GM10847 (cell line): ENCODE data around the gene XRN2.

ENCODE experiments used
- POLR2A ChIP-seq: IDR thresholded peaks from 2 replicates; pipeline ENCODE4 v1.6.1; 2011; ENCODE audit not compliant: insufficient read length; ENCODE audit errors: extremely low read depth

XRN2 gene

GRCh38 chr20:21411725-21412124, 108.6 kb downstream of the XRN2 start:
- no peak for TF ChIP-seq POLR2A

DNA sequence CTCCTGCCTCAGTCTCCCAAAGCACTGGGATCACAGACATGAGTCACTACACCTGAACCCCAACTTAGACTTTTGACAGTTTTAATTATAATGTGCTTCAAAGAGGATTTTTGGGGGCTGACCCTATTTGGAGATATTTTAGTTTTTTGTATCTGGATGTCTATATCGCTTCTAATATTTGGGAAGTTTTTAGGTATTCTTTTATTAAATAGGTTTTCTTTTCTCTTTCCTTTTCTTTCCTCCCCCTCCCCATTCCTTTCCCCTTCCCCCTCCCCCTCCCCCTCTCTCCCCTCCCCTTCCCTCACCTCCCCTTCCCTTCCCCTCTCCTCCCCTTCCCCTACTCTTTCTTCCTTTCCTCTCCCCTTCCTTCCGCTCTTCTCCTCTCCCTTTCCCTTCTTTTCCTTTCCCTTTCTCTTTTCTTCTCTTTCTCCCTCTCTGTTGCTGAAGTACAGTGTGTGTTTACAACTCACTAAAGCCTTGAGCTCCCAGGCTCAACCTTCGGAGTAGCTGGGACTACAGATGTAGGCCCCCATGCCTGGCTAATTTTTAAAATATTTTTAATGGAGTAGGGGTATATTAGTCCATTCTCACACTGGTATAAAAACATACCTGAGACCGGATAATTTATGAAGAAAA, 118.6 kb downstream of the XRN2 start:
- no peak for TF ChIP-seq POLR2A

DNA sequence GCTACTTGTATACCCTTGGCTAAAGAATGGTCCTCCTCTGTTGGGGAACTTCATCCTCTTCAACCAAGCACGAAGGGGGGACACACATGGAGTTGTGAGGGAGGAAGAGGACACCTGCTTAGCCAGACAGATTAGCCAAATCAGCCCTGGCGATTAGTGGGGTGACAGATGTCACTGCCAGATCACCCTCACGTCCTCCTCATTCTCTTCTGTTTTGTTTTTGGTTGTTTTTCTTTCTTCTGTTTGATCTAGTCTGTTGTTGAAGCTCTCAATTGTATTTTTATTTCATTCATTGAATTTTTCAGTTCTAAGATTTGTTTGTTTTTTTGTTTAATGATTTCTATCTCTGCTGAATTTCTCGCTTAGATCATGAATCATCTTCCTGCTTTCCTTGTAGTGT, 121.7 kb downstream of the XRN2 start:
- TF ChIP-seq POLR2A, result no peak

DNA sequence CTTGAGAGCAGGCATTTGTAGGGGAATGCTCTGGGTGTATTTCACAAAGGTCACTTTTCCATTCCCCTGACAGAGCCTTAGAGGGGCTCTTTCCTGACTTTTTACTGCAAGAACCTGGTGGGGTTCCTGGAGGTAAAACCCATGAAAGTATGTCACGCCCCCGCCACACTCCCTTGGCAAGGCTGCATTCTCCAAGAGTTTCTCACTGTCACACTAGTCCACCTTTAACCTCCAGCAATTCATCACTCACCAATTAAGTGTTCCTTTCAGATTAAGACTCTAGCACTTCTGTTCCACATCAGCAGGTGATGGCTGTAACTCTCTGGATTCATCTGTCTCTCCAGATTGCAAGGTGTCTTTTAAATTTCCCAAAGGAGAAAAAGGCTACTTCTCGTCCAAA, 126.9 kb downstream of the XRN2 start:
- no peak for TF ChIP-seq POLR2A

GRCh38 chr20:21432911-21433310, 129.8 kb downstream of the XRN2 start:
- no peak for TF ChIP-seq POLR2A

GRCh38 chr20:21433329-21433890, 130.3 kb downstream of the XRN2 start:
- no peak for TF ChIP-seq POLR2A

- no peak for TF ChIP-seq POLR2A
Observed at GRCh38 chr20:21435576-21435975, 132.4 kb downstream of the XRN2 start.

GRCh38 chr20:21436205-21436604, 133.1 kb downstream of the XRN2 start:
- TF ChIP-seq POLR2A, result no peak

DNA sequence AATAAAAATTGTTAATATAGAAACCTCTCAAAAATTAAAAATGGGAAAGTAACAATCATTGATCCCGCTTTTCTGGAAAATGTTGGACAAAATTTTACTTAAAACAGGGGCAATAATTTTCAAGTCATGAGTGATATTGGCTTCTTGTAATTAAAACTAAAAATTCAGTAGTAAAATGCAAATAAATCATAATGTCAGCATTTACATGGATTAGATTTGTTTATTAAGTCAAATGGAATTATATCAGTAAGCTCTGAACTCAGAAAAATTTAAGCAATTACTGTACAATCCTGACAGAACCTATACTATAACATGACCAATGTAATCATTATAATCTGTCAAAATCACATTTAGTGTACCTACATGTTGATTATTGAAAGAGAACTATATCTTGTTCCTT, 134.1 kb downstream of the XRN2 start:
- no peak for TF ChIP-seq POLR2A

- no peak for TF ChIP-seq POLR2A
Observed at GRCh38 chr20:21437816-21438215, 134.7 kb downstream of the XRN2 start.
